Measurements from ENCODE around the gene CLIC4. TPM values are rescaled to one million over a fixed set of nuclear protein-coding genes. Genes with fewer than 3 reads are reported as not detected.

CLIC4 gene
- total and polyA plus RNA-seq, 11 donors: 111 to 917 (median 387) TPM

DNA sequence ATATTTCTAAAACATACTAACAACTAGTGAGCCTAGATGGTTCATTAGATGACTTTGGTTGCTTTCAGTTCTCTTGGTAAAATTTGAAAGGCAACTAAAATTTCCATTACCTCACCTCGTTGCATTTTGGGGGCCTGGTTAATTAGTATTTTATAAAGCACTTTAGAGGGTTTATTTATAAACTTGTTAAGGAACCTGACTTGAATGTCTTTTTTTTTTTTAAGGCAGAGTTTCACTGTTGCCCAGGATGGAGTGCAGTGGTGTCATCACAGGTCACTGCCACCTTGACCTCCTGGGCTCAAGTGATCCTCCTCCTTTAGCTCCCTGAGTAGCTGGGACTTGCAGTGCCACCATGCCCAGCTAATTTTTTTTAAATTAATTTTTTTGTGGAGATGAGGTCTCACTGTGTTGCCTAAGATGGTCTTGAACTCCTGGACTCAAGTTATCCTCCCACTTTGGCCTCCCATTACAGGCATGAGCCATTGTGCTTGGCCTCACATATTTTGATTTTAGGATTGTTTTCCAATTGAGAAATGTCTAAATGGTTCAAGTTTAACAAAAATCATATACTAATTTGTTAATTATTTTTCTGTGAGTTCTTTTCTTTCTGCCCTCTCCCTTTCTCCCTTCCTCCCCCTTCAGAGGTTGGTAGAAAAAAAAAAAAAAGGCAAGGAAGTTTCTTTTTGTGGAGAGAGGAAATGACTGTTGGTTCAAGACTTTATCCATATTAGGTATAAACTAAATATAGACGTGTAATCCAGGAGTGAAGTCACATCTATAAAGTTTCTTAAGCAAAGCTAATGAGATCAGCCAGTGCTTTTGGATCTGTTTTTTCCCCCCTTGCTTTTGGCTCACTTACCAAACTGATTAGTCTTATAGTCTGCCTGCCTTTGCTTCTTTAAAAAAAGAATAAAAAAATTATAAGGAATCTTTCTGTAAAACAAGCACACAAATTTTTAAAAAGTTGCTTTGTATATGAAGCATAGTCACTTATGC lies 24.7 kb downstream of the CLIC4 start:
- H3K4me1 ChIP-seq: peaks cover 9 to 69% (median 52%) of the 10 kb centered on the region in 12 donors
- peaks cover 0 to 2% (median 0%) of the 10 kb centered on the region in 9 donors for H3K36me3 ChIP-seq
- ATAC-seq: peak; percentile 62 to 91 (median 76)
- TF ChIP-seq, protein P1, sequence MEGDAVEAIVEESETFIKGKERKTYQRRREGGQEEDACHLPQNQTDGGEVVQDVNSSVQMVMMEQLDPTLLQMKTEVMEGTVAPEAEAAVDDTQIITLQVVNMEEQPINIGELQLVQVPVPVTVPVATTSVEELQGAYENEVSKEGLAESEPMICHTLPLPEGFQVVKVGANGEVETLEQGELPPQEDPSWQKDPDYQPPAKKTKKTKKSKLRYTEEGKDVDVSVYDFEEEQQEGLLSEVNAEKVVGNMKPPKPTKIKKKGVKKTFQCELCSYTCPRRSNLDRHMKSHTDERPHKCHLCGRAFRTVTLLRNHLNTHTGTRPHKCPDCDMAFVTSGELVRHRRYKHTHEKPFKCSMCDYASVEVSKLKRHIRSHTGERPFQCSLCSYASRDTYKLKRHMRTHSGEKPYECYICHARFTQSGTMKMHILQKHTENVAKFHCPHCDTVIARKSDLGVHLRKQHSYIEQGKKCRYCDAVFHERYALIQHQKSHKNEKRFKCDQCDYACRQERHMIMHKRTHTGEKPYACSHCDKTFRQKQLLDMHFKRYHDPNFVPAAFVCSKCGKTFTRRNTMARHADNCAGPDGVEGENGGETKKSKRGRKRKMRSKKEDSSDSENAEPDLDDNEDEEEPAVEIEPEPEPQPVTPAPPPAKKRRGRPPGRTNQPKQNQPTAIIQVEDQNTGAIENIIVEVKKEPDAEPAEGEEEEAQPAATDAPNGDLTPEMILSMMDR (IDR thresholded peaks at IDR 0.05): no peak
- no peak for TF ChIP-seq POLR2A (IDR thresholded peaks at IDR 0.05)
- H3K27me3 ChIP-seq: no peaks in the 10 kb centered on the region
- 6 to 14% (median 8%) methylated on average over 2 of the region's 2 CpGs for WGBS, 4 donors
- H3K9me3 ChIP-seq: no peaks in the 10 kb centered on the region
- no peak for DNase-seq
- intact Hi-C loops (cut with DNase I): loop anchor here in 1 of 10 donors (2.0 to 10.0 kb wide), 2 partner anchors 25 to 55 kb away; partner anchors contain the start of gene CLIC4
- peak overlapping the region; percentile 45 to 93 (median 88) for H3K27ac ChIP-seq
- H3K4me3 ChIP-seq: peak overlapping the region in 4 of 12 donors; percentile 0 to 9 (median 4)

DNA sequence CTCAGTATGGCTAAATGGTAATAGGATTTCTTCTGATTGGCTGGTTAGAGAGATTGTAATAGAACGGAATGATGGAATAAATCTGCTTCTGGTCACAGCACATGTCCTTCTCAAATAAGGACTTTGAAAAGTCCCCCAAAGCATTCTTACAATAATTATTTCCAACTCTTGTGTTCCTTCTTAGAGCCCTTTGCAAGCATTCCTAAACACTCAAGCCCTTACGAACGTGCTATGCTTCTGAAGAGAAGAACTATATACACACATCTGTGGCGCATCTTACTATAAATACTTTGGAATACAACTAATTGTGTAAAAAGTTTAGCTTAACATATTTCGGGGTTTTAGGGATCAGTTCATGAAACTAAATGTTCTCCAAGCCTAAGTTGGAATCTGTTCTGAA lies 25.6 kb downstream of the CLIC4 start:
- Histone ChIP-seq H3K36me3 (peaks cover 0 to 2% (median 0%) of the 10 kb centered on the region in 9 donors), H3K4me1 (peaks cover 4 to 67% (median 48%) of the 10 kb centered on the region in 12 donors), H3K27me3 (no peaks in the 10 kb centered on the region), H3K27ac (peak overlapping the region; percentile 45 to 93 (median 88)), H3K4me3 (peak overlapping the region in 4 of 12 donors; percentile 0 to 9 (median 4)), H3K9me3 (no peaks in the 10 kb centered on the region)
- TF ChIP-seq, protein P1 (IDR thresholded peaks at IDR 0.05): no peak
- TF ChIP-seq POLR2A (IDR thresholded peaks at IDR 0.05): no peak
- 33 to 42% (median 40%) methylated on average over 5 of the region's 5 CpGs for WGBS, 4 donors
- ATAC-seq (no peak), DNase-seq (no peak)
- intact Hi-C loops (cut with DNase I): loop anchor here in 1 of 10 donors (2.0 to 10.0 kb wide), 2 partner anchors 26 to 54 kb away; partner anchors contain the start of gene CLIC4

DNA sequence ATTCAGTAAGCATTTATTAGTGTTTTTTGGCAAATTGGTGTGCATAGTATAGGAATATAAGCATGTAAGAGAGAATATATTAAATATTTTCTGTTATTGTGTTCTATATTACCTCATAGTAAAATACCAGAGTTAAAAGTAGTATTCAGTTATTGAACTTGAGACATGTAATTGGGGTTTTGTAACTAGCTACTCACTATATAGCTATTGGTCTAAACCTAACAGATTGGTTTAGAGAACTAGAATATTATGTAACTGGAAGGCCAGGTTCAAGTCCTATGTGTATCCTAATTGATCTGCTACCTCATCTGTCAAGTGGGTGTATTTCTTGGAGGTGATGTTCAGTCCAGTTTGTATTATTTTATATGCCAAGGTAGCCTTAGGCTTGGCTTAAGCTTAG lies 26.3 kb downstream of the CLIC4 start:
- Histone ChIP-seq H3K27ac (peak overlapping the region in 11 of 12 donors; percentile 45 to 93 (median 88)), H3K4me3 (no peak overlapping the region), H3K36me3 (peaks cover 0 to 2% (median 0%) of the 10 kb centered on the region in 9 donors), H3K9me3 (no peaks in the 10 kb centered on the region), H3K27me3 (no peaks in the 10 kb centered on the region), H3K4me1 (peaks cover 4 to 67% (median 54%) of the 10 kb centered on the region in 12 donors)
- DNase-seq (no peak), ATAC-seq (no peak)
- TF ChIP-seq, protein P1 (IDR thresholded peaks at IDR 0.05): no peak
- TF ChIP-seq POLR2A (IDR thresholded peaks at IDR 0.05): no peak
- intact Hi-C loops (cut with DNase I): loop anchor here in 1 of 10 donors (2.0 to 10.0 kb wide), 2 partner anchors 27 to 53 kb away; partner anchors contain the start of gene CLIC4

DNA sequence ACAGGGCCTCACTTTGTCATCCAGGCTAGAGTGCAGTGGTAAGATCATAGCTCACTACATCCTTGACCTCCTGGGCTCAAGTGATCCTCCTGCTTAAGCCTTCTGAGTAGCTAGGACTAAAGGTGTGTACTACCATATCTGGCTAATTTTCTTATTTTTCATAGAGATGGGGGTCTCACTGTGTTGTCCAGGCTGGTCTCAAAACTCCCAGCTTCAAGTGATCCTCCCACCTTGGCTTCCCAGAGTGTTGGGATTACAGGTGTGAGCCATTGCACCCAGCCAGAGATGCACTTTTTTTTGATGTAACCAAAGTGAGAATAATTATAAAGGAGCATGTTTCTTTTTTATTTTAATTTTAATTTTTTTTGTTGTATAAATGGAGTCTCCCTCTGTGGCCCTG lies 28.4 kb downstream of the CLIC4 start:
- TF ChIP-seq, protein P1 (IDR thresholded peaks at IDR 0.05): no peak
- no peak for TF ChIP-seq POLR2A (IDR thresholded peaks at IDR 0.05)
- ATAC-seq: no peak
- Histone ChIP-seq H3K9me3 (no peaks in the 10 kb centered on the region), H3K27me3 (no peaks in the 10 kb centered on the region), H3K4me1 (peaks cover 4 to 83% (median 55%) of the 10 kb centered on the region in 12 donors), H3K27ac (peak overlapping the region in 2 of 12 donors; percentile 25 to 28), H3K36me3 (peaks cover 0 to 2% (median 0%) of the 10 kb centered on the region in 9 donors), H3K4me3 (no peak overlapping the region)
- intact Hi-C loops (cut with DNase I): loop anchor here in 1 of 10 donors (10.0 kb wide), 1 partner anchor 51 kb away; no protein-coding TSS in a partner anchor
- DNase-seq: no peak
